ENCODE measurements around the gene UCHL3. TPM values are rescaled to one million over a fixed set of nuclear protein-coding genes. Genes with fewer than 3 reads are reported as not detected.

Gene UCHL3
- polyA plus RNA-seq, 3 donors = 22.4 to 66.8 (median 51.8) TPM

- Mint-ChIP-seq H3K4me3 (no peak overlapping the region), H3K27ac (peak overlapping the region in 1 of 7 donors; percentile 39), H3K9me3 (peaks cover 0 to 2% (median 0%) of the 10 kb centered on the region in 7 donors), H3K4me1 (no peaks in the 10 kb centered on the region), H3K27me3 (ENCODE audit: low read depth in 3 of 3) (no peaks in the 10 kb centered on the region), H3K36me3 (peaks cover 67 to 68% of the 10 kb centered on the region in 2 donors)
- no peaks in the 10 kb centered on the region for H4K20me1 ChIP-seq (ENCODE audit: insufficient read depth, low read length)
- no peaks in the 10 kb centered on the region for H3K4me1 ChIP-seq (ENCODE audit: control insufficient read depth in 1 of 2, insufficient read depth in 2 of 2, low read length in 2 of 2)
- intact Hi-C loops (cut with micrococcal nuclease) = no loop called here
- WGBS (ENCODE audit: insufficient coverage) = 100% methylated on average over 1 of the region's 1 CpG
- no peak overlapping the region for H3K4me2 ChIP-seq (replicated peaks; ENCODE audit: extremely low read depth, low read length, poor library complexity, severe bottlenecking)
- no peak overlapping the region for H3K27ac ChIP-seq (ENCODE audit: low read depth in 1 of 2, low read length in 2 of 2)
- H3K9me3 ChIP-seq (replicated peaks in 1 of 2; ENCODE audit: control insufficient read depth in 1 of 2, insufficient read depth in 1 of 2, low read length in 2 of 2) = no peaks in the 10 kb centered on the region
- peaks cover 46 to 89% of the 10 kb centered on the region in 2 donors for H3K36me3 ChIP-seq (replicated peaks in 1 of 2; ENCODE audit: control insufficient read depth in 1 of 2, insufficient read depth in 2 of 2, low read length in 2 of 2)
- H3K27me3 ChIP-seq (ENCODE audit: control insufficient read depth in 2 of 2, insufficient read depth in 2 of 2, low read length in 2 of 2) = no peaks in the 10 kb centered on the region
- TF ChIP-seq CTCF (IDR thresholded peaks at IDR 0.05) = no peak
- DNase-seq = no peak
- no peak overlapping the region for H3K9ac ChIP-seq (ENCODE audit: insufficient read depth, low read length, poor library complexity, severe bottlenecking)
- no peak overlapping the region for H2AFZ ChIP-seq (ENCODE audit: insufficient read depth, low read depth, low read length, poor library complexity, severe bottlenecking)
- no peaks in the 10 kb centered on the region for H3K79me2 ChIP-seq (ENCODE audit: insufficient read depth, low read length)
- H3K4me3 ChIP-seq (replicated peaks in 1 of 3; ENCODE audit: low read depth in 2 of 3, low read length in 3 of 3) = no peak overlapping the region
Measured at GRCh38 chr13:75569576-75569975, 20.0 kb downstream of the UCHL3 start.

GRCh38 chr13:75579529-75579928 is 29.9 kb downstream of the UCHL3 start:
- Mint-ChIP-seq H3K4me1 (no peaks in the 10 kb centered on the region), H3K27me3 (ENCODE audit: low read depth in 3 of 3) (peaks cover 0 to 2% (median 0%) of the 10 kb centered on the region in 3 donors), H3K36me3 (peaks cover 53% of the 10 kb centered on the region in 2 donors), H3K4me3 (no peak overlapping the region), H3K27ac (peak overlapping the region in 1 of 7 donors; percentile 36), H3K9me3 (peaks cover 6 to 12% (median 8%) of the 10 kb centered on the region in 7 donors)
- no peak overlapping the region for H2AFZ ChIP-seq (ENCODE audit: insufficient read depth, low read depth, low read length, poor library complexity, severe bottlenecking)
- no CpG with 5 or more reads among the region's 3 CpGs for WGBS (ENCODE audit: insufficient coverage)
- no peaks in the 10 kb centered on the region for H4K20me1 ChIP-seq (ENCODE audit: insufficient read depth, low read length)
- H3K4me3 ChIP-seq (replicated peaks in 1 of 3; ENCODE audit: low read depth in 2 of 3, low read length in 3 of 3) = no peak overlapping the region
- no peak overlapping the region for H3K9ac ChIP-seq (ENCODE audit: insufficient read depth, low read length, poor library complexity, severe bottlenecking)
- H3K27me3 ChIP-seq (ENCODE audit: control insufficient read depth in 2 of 2, insufficient read depth in 2 of 2, low read length in 2 of 2) = no peaks in the 10 kb centered on the region
- no peak overlapping the region for H3K4me2 ChIP-seq (replicated peaks; ENCODE audit: extremely low read depth, low read length, poor library complexity, severe bottlenecking)
- DNase-seq = no peak
- intact Hi-C loops (cut with micrococcal nuclease) = no loop called here
- no peaks in the 10 kb centered on the region for H3K79me2 ChIP-seq (ENCODE audit: insufficient read depth, low read length)
- no peak overlapping the region for H3K27ac ChIP-seq (ENCODE audit: low read depth in 1 of 2, low read length in 2 of 2)
- H3K36me3 ChIP-seq (replicated peaks in 1 of 2; ENCODE audit: control insufficient read depth in 1 of 2, insufficient read depth in 2 of 2, low read length in 2 of 2) = peaks cover 28 to 61% of the 10 kb centered on the region in 2 donors
- H3K4me1 ChIP-seq (ENCODE audit: control insufficient read depth in 1 of 2, insufficient read depth in 2 of 2, low read length in 2 of 2) = no peaks in the 10 kb centered on the region
- H3K9me3 ChIP-seq (replicated peaks in 1 of 2; ENCODE audit: control insufficient read depth in 1 of 2, insufficient read depth in 1 of 2, low read length in 2 of 2) = peaks cover 5 to 10% of the 10 kb centered on the region in 2 donors
- no peak for TF ChIP-seq CTCF (IDR thresholded peaks at IDR 0.05)

All from CD14-positive monocyte (primary cell).